GM12865 (cell line): ENCODE results near the gene RAMACL.
"Not testable (repeated sequence)": the region's sequence is repeated elsewhere in the genome, so short reads cannot be mapped to it uniquely, and the experiment has no call there.

Experiments used
- DNase-seq: peaks from one replicate; pipeline ENCODE4 v3.0.0; 2010; ENCODE audit warnings: low read depth
- H3K4me3 ChIP-seq: 2 replicates; pipeline ENCODE4 v1.5.1; 2011; ENCODE audit warnings: mild to moderate bottlenecking, low read depth, low read length, control low read depth
- TF ChIP-seq, protein P1 (sequence below): IDR thresholded peaks from 2 replicates; pipeline ENCODE4 v1.5.1; 2011; ENCODE audit warnings: low read length, control low read depth, low read depth, inconsistent platforms; ENCODE audit not compliant: insufficient read depth; ENCODE audit errors: missing control alignments

RAMACL gene

DNA sequence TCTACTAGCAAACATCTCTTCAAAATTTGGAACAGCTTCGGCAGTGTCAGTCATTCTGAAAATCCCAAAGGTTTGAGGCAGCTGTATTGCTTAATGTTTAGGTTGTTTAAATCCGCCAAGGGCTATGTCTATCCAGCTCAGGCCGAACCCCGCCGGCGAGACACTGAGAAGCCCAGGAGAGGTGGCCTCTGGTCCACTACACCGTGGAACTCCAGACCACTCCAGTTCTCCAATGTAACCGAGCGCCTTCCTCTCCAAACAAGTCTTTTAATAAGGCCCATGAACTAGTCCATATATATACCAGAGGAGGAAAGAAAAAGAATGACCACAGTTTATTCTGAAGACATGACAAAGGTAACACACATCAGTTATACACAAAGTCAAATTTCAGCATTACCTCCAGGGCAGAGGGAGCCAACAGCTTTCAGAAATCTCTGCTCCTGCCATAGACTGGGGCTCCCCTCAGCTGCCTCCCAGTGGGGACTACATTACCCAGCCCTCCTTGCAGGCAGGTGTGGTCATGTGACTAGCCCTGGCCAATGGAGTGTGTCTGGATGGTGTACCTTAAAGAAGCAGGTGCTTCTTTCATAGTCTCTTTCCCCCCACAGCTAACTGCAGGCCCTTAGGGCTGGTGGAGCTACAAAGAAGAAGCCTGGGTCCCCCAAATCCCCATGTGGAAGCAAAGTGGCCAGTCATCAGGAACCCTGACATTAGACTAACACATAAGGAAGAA lies at the start of gene RAMACL:
Gene RAMACL, minus strand, starts transcription at position 255 of the 733 bp plus-strand sequence. Its CDS starts 201 bp downstream, at position 54.
- peak; percentile 74 for DNase-seq
- H3K4me3 ChIP-seq: no peak within 1 kb of the TSS
- TF ChIP-seq, protein P1, sequence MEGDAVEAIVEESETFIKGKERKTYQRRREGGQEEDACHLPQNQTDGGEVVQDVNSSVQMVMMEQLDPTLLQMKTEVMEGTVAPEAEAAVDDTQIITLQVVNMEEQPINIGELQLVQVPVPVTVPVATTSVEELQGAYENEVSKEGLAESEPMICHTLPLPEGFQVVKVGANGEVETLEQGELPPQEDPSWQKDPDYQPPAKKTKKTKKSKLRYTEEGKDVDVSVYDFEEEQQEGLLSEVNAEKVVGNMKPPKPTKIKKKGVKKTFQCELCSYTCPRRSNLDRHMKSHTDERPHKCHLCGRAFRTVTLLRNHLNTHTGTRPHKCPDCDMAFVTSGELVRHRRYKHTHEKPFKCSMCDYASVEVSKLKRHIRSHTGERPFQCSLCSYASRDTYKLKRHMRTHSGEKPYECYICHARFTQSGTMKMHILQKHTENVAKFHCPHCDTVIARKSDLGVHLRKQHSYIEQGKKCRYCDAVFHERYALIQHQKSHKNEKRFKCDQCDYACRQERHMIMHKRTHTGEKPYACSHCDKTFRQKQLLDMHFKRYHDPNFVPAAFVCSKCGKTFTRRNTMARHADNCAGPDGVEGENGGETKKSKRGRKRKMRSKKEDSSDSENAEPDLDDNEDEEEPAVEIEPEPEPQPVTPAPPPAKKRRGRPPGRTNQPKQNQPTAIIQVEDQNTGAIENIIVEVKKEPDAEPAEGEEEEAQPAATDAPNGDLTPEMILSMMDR: no peak

DNA sequence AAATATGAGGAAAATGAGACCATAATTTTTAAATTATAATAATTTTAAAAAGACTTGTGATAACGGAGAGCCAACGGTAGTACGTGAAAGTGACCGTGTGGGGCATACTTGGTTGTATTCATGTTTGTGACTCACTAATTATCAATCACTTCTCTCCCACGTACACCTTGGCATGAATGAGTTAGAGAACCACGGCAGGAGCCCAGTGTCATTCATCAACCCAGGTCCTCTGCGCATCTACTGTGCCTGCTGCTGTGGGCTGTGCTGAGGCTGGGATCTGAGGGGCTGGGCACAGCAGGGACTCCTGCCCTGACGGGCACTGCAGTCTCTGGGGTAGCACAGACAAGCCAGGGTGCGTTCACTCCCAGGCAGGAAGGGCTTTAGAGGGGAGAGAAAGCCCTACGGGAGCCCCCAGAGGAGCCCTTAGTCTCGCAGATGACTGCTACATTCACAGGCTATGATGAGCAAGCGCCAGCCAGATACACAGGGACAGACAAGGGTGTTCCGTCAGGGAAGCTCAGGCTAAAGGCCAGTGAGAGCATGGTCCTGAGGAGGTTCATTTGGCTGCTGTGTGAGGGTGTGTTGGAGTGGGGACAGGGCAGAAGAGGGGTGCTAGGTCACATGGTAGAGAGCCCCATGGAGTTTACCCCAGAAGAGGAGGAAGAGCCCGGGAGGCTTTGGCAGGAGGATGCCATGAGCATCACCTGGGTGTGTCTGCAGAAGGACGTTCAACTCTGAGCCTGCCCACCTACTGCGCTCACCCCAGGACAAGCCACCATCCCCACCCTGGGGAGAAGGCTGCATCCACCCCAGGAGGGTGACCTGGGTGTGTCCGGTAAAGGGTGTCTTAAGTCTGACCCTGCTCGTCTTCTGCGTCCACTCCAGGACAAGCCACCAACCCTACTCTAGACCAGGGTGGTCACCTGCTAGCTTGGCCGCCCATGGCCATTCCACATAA lies 48.8 kb upstream of the RAMACL start:
- H3K4me3 ChIP-seq: no peak overlapping the region
- TF ChIP-seq, protein P1: no peak
- no peak for DNase-seq

DNA sequence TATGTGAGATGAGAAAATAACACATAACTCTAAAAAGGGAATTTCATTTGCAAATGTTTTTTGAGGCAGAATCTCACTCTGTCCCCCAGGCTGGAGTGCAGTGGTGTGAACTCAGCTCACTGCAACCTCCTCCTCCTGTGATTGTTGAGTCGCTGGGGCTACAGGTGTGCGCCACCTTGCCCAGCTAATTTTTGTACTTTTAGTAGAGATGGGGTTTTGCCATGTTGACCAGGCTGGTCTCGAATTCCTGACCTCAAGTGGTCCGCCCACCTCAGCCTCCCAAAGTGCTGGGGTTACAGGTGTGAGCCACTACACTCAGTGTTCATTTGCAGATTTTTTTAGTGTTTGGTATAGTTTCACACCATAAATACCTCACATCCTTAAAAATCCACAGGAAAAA lies 48.1 kb upstream of the RAMACL start:
- not testable (repeated sequence) for DNase-seq

DNA sequence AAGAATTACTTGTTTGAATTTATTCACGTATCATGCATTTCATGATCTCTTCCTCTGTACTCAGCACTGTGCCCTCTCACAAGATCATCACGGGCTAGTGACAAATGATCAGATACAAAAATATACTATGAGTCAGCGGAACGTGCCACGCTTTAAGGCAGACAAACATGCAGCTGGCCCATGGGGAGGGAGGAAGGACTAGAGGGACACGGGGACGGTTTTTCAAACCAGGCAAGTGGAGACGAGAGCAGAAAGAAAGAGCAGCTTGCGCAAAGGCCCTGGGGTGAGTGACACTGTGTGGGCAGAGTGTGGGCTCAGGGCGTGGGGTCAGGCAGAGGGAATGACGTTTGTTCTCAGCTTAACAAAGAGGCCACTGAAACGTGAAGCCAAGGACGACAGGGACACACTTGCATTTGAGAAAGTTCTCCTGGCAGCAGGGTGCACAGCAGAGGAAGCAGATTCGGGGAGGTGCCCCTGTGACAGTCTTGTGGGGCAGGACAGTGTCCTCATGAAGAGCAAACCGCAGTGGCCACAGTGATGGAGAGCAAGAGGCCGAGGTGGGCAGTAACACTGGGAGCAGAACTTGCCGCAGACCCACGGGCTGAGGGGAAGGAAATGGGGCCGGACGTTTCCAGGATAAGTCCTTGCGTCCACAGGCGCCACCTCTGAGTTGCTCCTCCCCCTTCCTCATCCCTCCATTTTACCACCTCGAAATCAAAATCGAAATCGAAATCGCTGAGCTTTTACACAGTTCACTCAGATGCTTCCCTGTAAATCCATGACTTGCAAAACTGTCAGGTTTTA lies 47.5 kb upstream of the RAMACL start:
- H3K4me3 ChIP-seq: no peak overlapping the region
- no peak for DNase-seq
- TF ChIP-seq, protein P1: no peak

More for the DNA sequence above, 48.1 kb upstream of the RAMACL start:
- H3K4me3 ChIP-seq: not testable (repeated sequence)

DNA sequence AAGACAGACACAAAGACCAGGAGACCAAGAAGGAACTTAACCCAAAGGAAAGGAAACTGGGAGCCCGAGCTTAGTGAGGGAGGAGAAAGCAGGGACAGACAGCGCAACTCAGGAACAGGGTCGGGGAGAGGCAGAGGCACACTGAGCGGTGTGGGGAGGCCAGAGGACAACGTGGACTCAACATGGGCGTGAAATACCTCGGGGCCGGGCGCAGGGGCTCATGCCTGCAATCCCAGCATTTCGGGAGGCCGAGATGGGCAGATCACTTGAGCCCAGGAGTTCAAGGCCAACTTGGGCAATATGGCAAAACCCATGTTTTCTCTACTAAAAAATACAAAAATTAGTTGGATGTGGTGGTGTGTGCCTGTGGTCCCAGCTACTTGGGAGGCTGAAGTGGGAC lies 46.3 kb upstream of the RAMACL start:
- DNase-seq: no peak

DNA sequence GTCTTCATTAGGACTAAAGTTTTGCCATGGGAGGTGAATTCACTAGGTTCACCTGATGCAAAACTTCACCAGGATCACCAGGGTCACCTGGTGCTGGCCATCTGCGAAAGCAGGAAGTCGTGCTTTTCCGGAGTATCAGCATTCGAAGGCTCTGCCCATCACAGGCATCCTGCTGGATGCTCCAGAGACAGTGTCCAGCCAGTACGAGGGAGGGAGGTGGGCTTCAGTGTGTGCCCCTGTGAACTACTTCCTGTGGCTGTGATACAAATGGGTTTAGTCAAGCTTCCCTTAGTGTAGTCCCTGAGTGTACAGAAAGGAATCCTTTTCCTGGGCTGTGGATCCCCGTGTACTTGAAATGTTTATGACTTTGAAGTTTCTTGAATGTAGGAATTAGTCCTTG lies 44.0 kb upstream of the RAMACL start:
- TF ChIP-seq, protein P1: no peak
- H3K4me3 ChIP-seq: no peak overlapping the region
- DNase-seq: no peak

More for the DNA sequence above, 46.3 kb upstream of the RAMACL start:
- H3K4me3 ChIP-seq: no peak overlapping the region
- TF ChIP-seq, protein P1: no peak
